A673 (cell line): Measurements from ENCODE around the gene SP2. TPM values are rescaled to one million over a fixed set of nuclear protein-coding genes. Genes with fewer than 3 reads are reported as not detected.

Source experiments
- BruUV-seq: library from RNA; stranded (reverse); fragments of 400-500 nt; replicated peaks from 2 replicates; lab custom pipeline; 2021; lab: Mats Ljungman, UMichigan
- CTCF ChIA-PET: fragments of 300-600 bp; sonication (Branson Sonifier 250); formaldehyde crosslinking; loops from one replicate; lab custom pipeline; 2022; ENCODE audit warnings: antibody characterized with exemption; lab: Charles Lee
- POLR2A ChIA-PET: fragments of 300-600 bp; sonication (Branson Sonifier 250); formaldehyde crosslinking; loops from one replicate; lab custom pipeline; 2022; ENCODE audit warnings: antibody characterized with exemption; ENCODE audit not compliant: low non-redundant PET; lab: Charles Lee
- DNase-seq: peaks from one replicate; pipeline ENCODE4 v3.0.0-alpha.2; 2015; ENCODE audit warnings: low spot score
- H3K27ac ChIP-seq: fragments of 200-600 bp; sonication (generic); 2 replicates; pipeline ENCODE4 v1.5.1; 2016; ENCODE audit warnings: mixed run types, low read depth, mild to moderate bottlenecking, mixed read lengths, antibody characterized with exemption, low read length; ENCODE audit not compliant: poor library complexity, severe bottlenecking
- H3K27me3 ChIP-seq: fragments of 200-600 bp; sonication (generic); replicated peaks from 2 replicates; pipeline ENCODE4 v1.6.1; 2017; ENCODE audit warnings: mixed run types, low read depth, mild to moderate bottlenecking, mixed read lengths, antibody characterized with exemption, low read length; ENCODE audit not compliant: insufficient read depth, poor library complexity
- H3K36me3 ChIP-seq: fragments of 200-600 bp; sonication (generic); 2 replicates; pipeline ENCODE4 v1.6.1; 2016; ENCODE audit warnings: mixed run types, mild to moderate bottlenecking, mixed read lengths, antibody characterized with exemption, low read length; ENCODE audit not compliant: insufficient read depth, poor library complexity, severe bottlenecking
- H3K4me1 ChIP-seq: fragments of 200-600 bp; sonication (generic); 2 replicates; pipeline ENCODE4 v1.6.1; 2017; ENCODE audit warnings: mixed run types, mild to moderate bottlenecking, mixed read lengths, antibody characterized with exemption, low read length; ENCODE audit not compliant: insufficient read depth, poor library complexity, severe bottlenecking
- H3K4me3 ChIP-seq: fragments of 200-600 bp; sonication (generic); 2 replicates; pipeline ENCODE4 v1.5.1; 2016; ENCODE audit warnings: low read depth, mixed run types, mild to moderate bottlenecking, mixed read lengths, low read length; ENCODE audit not compliant: poor library complexity, severe bottlenecking
- H3K9me3 ChIP-seq: fragments of 200-600 bp; sonication (generic); 2 replicates; pipeline ENCODE4 v1.6.1; 2016; ENCODE audit warnings: mixed run types, low read depth, mild to moderate bottlenecking, mixed read lengths, antibody characterized with exemption, low read length; ENCODE audit not compliant: poor library complexity, severe bottlenecking
- CTCF ChIP-seq: fragments of 300-800, 200-600 bp; sonication (generic); conservative IDR thresholded peaks from 2 replicates; pipeline ENCODE4 v1.5.1; 2017; ENCODE audit warnings: low read depth, mild to moderate bottlenecking, antibody characterized with exemption, low read length, moderate library complexity, mixed read lengths
- EZH2 ChIP-seq: fragments of 200-600 bp; sonication (generic); IDR thresholded peaks from 2 replicates; pipeline ENCODE4 v1.6.1; 2017; ENCODE audit warnings: borderline replicate concordance, low read depth, mild to moderate bottlenecking, mixed read lengths, antibody characterized with exemption, low read length; ENCODE audit not compliant: poor library complexity, severe bottlenecking
- intact Hi-C: fragments of 100-400 bp; cut with micrococcal nuclease; formaldehyde crosslinking; loops from one replicate; pipeline ENCODE4 v1.10.0; 2022; ENCODE audit not compliant: unreplicated experiment
- total RNA-seq: library from RNA; stranded (reverse); gene quantifications from 2 replicates; pipeline ENCODE4 v1.2.3, GENCODE V29; 2021

The SP2 gene
- total RNA-seq, 1 experiment from 2014 or later: 19.5 TPM

GRCh38 chr17:47882695-47883588 lies 13.1 kb upstream of the SP2 start:
- H3K4me1 ChIP-seq: no peaks in the 10 kb centered on the region

GRCh38 chr17:47883589-47884426 lies 12.2 kb upstream of the SP2 start:
- H3K36me3 ChIP-seq: no peaks in the 10 kb centered on the region
- ChIA-PET POLR2A (no interaction called here), CTCF (no interaction called here)
- H3K4me3 ChIP-seq: no peak overlapping the region
- H3K4me1 ChIP-seq: no peaks in the 10 kb centered on the region
- no TSS peak for BruUV-seq
- intact Hi-C loops: no loop called here
- no peak for DNase-seq
- H3K27me3 ChIP-seq: no peaks in the 10 kb centered on the region
- TF ChIP-seq EZH2 (no peak), CTCF (no peak)
- H3K9me3 ChIP-seq: no peaks in the 10 kb centered on the region
- no peak overlapping the region for H3K27ac ChIP-seq

More at GRCh38 chr17:47882695-47883588, 13.1 kb upstream of the SP2 start:
- no peak for DNase-seq
- H3K4me3 ChIP-seq: no peak overlapping the region
- CTCF ChIA-PET: no interaction called here
- H3K27ac ChIP-seq: no peak overlapping the region
- no peaks in the 10 kb centered on the region for H3K9me3 ChIP-seq
- POLR2A ChIA-PET: no interaction called here
- H3K36me3 ChIP-seq: no peaks in the 10 kb centered on the region
- no TSS peak for BruUV-seq
- no peaks in the 10 kb centered on the region for H3K27me3 ChIP-seq
- TF ChIP-seq EZH2 (no peak), CTCF (no peak)
- intact Hi-C loops: no loop called here

- DNase-seq: no peak
- H3K36me3 ChIP-seq: no peaks in the 10 kb centered on the region
- H3K27ac ChIP-seq: no peak overlapping the region
- ChIA-PET CTCF (no interaction called here), POLR2A (interaction anchor here (0.9 kb wide), 1 partner anchor 120 kb away, joined by 4 read pairs; no protein-coding TSS in a partner anchor)
- no peaks in the 10 kb centered on the region for H3K4me1 ChIP-seq
- intact Hi-C loops: no loop called here
- BruUV-seq: no TSS peak
- no peak for TF ChIP-seq EZH2
- TF ChIP-seq CTCF: no peak
- H3K27me3 ChIP-seq: no peaks in the 10 kb centered on the region
- H3K4me3 ChIP-seq: no peak overlapping the region
- H3K9me3 ChIP-seq: no peaks in the 10 kb centered on the region
These were observed 11.7 kb upstream of the SP2 start for GRCh38 chr17:47884427-47884740.
